Measurements from ENCODE around the gene GXYLT1.
"Not testable (repeated sequence)": the region's sequence is repeated elsewhere in the genome, so short reads cannot be mapped to it uniquely, and the experiment has no call there.

GXYLT1 gene

GRCh38 chr12:42145197-42145549 is 499 bp upstream of the GXYLT1 start:
- no peak for DNase-seq (ENCODE audit: low read depth in 2 of 3, low spot score in 2 of 3)

GRCh38 chr12:42144158-42144407 is 591 bp downstream of the GXYLT1 start:
- no peak for DNase-seq (ENCODE audit: low read depth in 2 of 3, low spot score in 2 of 3)

GRCh38 chr12:42143452-42144157 is 1.1 kb downstream of the GXYLT1 start:
- no peak for DNase-seq (ENCODE audit: low read depth in 2 of 3, low spot score in 2 of 3)

GRCh38 chr12:42141981-42142606 is 2.6 kb downstream of the GXYLT1 start:
- DNase-seq (ENCODE audit: low read depth in 2 of 3, low spot score in 2 of 3), result no peak

- no peak for DNase-seq (ENCODE audit: low read depth in 2 of 3, low spot score in 2 of 3)
Measured at GRCh38 chr12:42140901-42141300, 3.8 kb downstream of the GXYLT1 start.

- DNase-seq (ENCODE audit: low read depth in 2 of 3, low spot score in 2 of 3), result no peak
Measured at GRCh38 chr12:42135259-42135814, 9.3 kb downstream of the GXYLT1 start.

- DNase-seq (ENCODE audit: low read depth in 2 of 3, low spot score in 2 of 3), result no peak
Measured at GRCh38 chr12:42130672-42131402, 13.8 kb downstream of the GXYLT1 start.

- no peak for DNase-seq (ENCODE audit: low read depth in 2 of 3, low spot score in 2 of 3)
Measured at GRCh38 chr12:42129595-42130204, 15.0 kb downstream of the GXYLT1 start.

GRCh38 chr12:42128888-42129287 is 15.8 kb downstream of the GXYLT1 start:
- no peak for DNase-seq (ENCODE audit: low read depth in 2 of 3, low spot score in 2 of 3)

GRCh38 chr12:42128327-42128726 is 16.3 kb downstream of the GXYLT1 start:
- no peak for DNase-seq (ENCODE audit: low read depth in 2 of 3, low spot score in 2 of 3)

GRCh38 chr12:42126963-42127362 is 17.7 kb downstream of the GXYLT1 start:
- DNase-seq (ENCODE audit: low read depth in 2 of 3, low spot score in 2 of 3), result no peak

- no peak for DNase-seq (ENCODE audit: low read depth in 2 of 3, low spot score in 2 of 3)
Measured at GRCh38 chr12:42125388-42125767, 19.3 kb downstream of the GXYLT1 start.

GRCh38 chr12:42124764-42125387 is 19.8 kb downstream of the GXYLT1 start:
- no peak for DNase-seq (ENCODE audit: low read depth in 2 of 3, low spot score in 2 of 3)

- DNase-seq (ENCODE audit: low read depth in 2 of 3, low spot score in 2 of 3), result no peak
Measured at GRCh38 chr12:42119085-42119633, 25.5 kb downstream of the GXYLT1 start.

- DNase-seq (ENCODE audit: low read depth in 2 of 3, low spot score in 2 of 3), result no peak
Measured at GRCh38 chr12:42118136-42118879, 26.4 kb downstream of the GXYLT1 start.

- no peak for DNase-seq (ENCODE audit: low read depth in 2 of 3, low spot score in 2 of 3)
Measured at GRCh38 chr12:42109031-42109430, 35.6 kb downstream of the GXYLT1 start.

GRCh38 chr12:42106791-42107190 is 37.9 kb downstream of the GXYLT1 start:
- not testable (repeated sequence) for DNase-seq (ENCODE audit: low read depth in 2 of 3, low spot score in 2 of 3)

GRCh38 chr12:42104784-42105183 is 39.9 kb downstream of the GXYLT1 start:
- DNase-seq (ENCODE audit: low read depth in 2 of 3, low spot score in 2 of 3), result no peak

- no peak for DNase-seq (ENCODE audit: low read depth in 2 of 3, low spot score in 2 of 3)
Measured at GRCh38 chr12:42104087-42104486, 40.6 kb downstream of the GXYLT1 start.

GRCh38 chr12:42103155-42103554 is 41.5 kb downstream of the GXYLT1 start:
- no peak for DNase-seq (ENCODE audit: low read depth in 2 of 3, low spot score in 2 of 3)

Data from activated CD8-positive, alpha-beta memory T cell treated with anti-CD3 and anti-CD28 coated beads for 48 hours (primary cell).